ENCODE measurements around the gene SECISBP2. TPM values are rescaled to one million over a fixed set of nuclear protein-coding genes. Genes with fewer than 3 reads are reported as not detected.
"Not testable (repeated sequence)": the region's sequence is repeated elsewhere in the genome, so short reads cannot be mapped to it uniquely, and the experiment has no call there.

The SECISBP2 gene
- total RNA-seq, 2 donors from 2014 or later, result 42.8 to 52.0 TPM

- Mint-ChIP-seq H3K36me3 (peaks cover 8 to 9% of the 10 kb centered on the region in 2 donors), H3K9me3 (no peaks in the 10 kb centered on the region), H3K27ac (no peak overlapping the region)
- no peak for ATAC-seq
- no peak for DNase-seq (ENCODE audit: low spot score in 2 of 2)
These were observed 9.8 kb downstream of the SECISBP2 start for GRCh38 chr9:89328064-89328463.

- H3K27ac Mint-ChIP-seq, result no peak overlapping the region
- no peak for ATAC-seq
- DNase-seq (ENCODE audit: low spot score in 2 of 2), result no peak
- H3K36me3 Mint-ChIP-seq, result peaks cover 20 to 22% of the 10 kb centered on the region in 2 donors
- no peaks in the 10 kb centered on the region for H3K9me3 Mint-ChIP-seq
These were observed 11.6 kb downstream of the SECISBP2 start for GRCh38 chr9:89329917-89330316.

GRCh38 chr9:89330513-89330912, 12.2 kb downstream of the SECISBP2 start:
- H3K9me3 Mint-ChIP-seq, result no peaks in the 10 kb centered on the region
- no peak overlapping the region for H3K27ac Mint-ChIP-seq
- peaks cover 20 to 22% of the 10 kb centered on the region in 2 donors for H3K36me3 Mint-ChIP-seq
- no peak for ATAC-seq
- no peak for DNase-seq (ENCODE audit: low spot score in 2 of 2)

- ATAC-seq (peak; percentile 23 to 66), DNase-seq (ENCODE audit: low spot score in 2 of 2) (no peak)
- Mint-ChIP-seq H3K9me3 (no peaks in the 10 kb centered on the region), H3K36me3 (peaks cover 40 to 46% of the 10 kb centered on the region in 2 donors), H3K27ac (peak overlapping the region in 1 of 2 donors; percentile 22)
These were observed 21.5 kb downstream of the SECISBP2 start for GRCh38 chr9:89339807-89340206.

GRCh38 chr9:89340332-89340731, 22.0 kb downstream of the SECISBP2 start:
- DNase-seq (ENCODE audit: low spot score in 2 of 2) (no peak), ATAC-seq (peak; percentile 93 to 95)
- H3K27ac Mint-ChIP-seq, result peak overlapping the region in 1 of 2 donors; percentile 22
- H3K36me3 Mint-ChIP-seq, result peaks cover 44 to 50% of the 10 kb centered on the region in 2 donors
- H3K9me3 Mint-ChIP-seq, result no peaks in the 10 kb centered on the region

- peaks cover 58 to 60% of the 10 kb centered on the region in 2 donors for H3K36me3 Mint-ChIP-seq
- no peak for DNase-seq (ENCODE audit: low spot score in 2 of 2)
- no peak overlapping the region for H3K27ac Mint-ChIP-seq
- no peak for ATAC-seq
- H3K9me3 Mint-ChIP-seq, result no peaks in the 10 kb centered on the region
These were observed 23.9 kb downstream of the SECISBP2 start for GRCh38 chr9:89342213-89342612.

- no peak overlapping the region for H3K27ac Mint-ChIP-seq
- H3K36me3 Mint-ChIP-seq, result peaks cover 53 to 60% of the 10 kb centered on the region in 2 donors
- no peak for DNase-seq (ENCODE audit: low spot score in 2 of 2)
- H3K9me3 Mint-ChIP-seq, result no peaks in the 10 kb centered on the region
- ATAC-seq, result no peak
These were observed 24.6 kb downstream of the SECISBP2 start for GRCh38 chr9:89342948-89343347.

GRCh38 chr9:89343812-89344211, 25.5 kb downstream of the SECISBP2 start:
- ATAC-seq, result not testable (repeated sequence)

GRCh38 chr9:89345476-89345875, 27.2 kb downstream of the SECISBP2 start:
- ATAC-seq, result peak in 1 of 2 donors; percentile 11

More at GRCh38 chr9:89343812-89344211, 25.5 kb downstream of the SECISBP2 start:
- H3K27ac Mint-ChIP-seq; H3K9me3 Mint-ChIP-seq; DNase-seq (ENCODE audit: low spot score in 2 of 2): not testable (repeated sequence)
- H3K36me3 Mint-ChIP-seq, result peaks cover 53 to 66% of the 10 kb centered on the region in 2 donors

GRCh38 chr9:89346696-89347095, 28.4 kb downstream of the SECISBP2 start:
- Mint-ChIP-seq H3K27ac (peak overlapping the region; percentile 45 to 56), H3K9me3 (no peaks in the 10 kb centered on the region), H3K36me3 (peaks cover 45 to 58% of the 10 kb centered on the region in 2 donors)
- ATAC-seq (no peak), DNase-seq (ENCODE audit: low spot score in 2 of 2) (no peak)

More at GRCh38 chr9:89345476-89345875, 27.2 kb downstream of the SECISBP2 start:
- Mint-ChIP-seq H3K36me3 (peaks cover 50 to 66% of the 10 kb centered on the region in 2 donors), H3K27ac (peak overlapping the region; percentile 45 to 77), H3K9me3 (no peaks in the 10 kb centered on the region)
- no peak for DNase-seq (ENCODE audit: low spot score in 2 of 2)

- Mint-ChIP-seq H3K36me3 (peaks cover 36 to 48% of the 10 kb centered on the region in 2 donors), H3K9me3 (no peaks in the 10 kb centered on the region), H3K27ac (peak overlapping the region in 1 of 2 donors; percentile 38)
- DNase-seq (ENCODE audit: low spot score in 2 of 2) (no peak), ATAC-seq (no peak)
These were observed 29.4 kb downstream of the SECISBP2 start for GRCh38 chr9:89347651-89348050.

GRCh38 chr9:89349607-89350006, 31.3 kb downstream of the SECISBP2 start:
- DNase-seq (ENCODE audit: low spot score in 2 of 2), result no peak
- no peak for ATAC-seq
- H3K9me3 Mint-ChIP-seq, result no peaks in the 10 kb centered on the region
- peak overlapping the region in 1 of 2 donors; percentile 53 for H3K27ac Mint-ChIP-seq
- H3K36me3 Mint-ChIP-seq, result peaks cover 22 to 30% of the 10 kb centered on the region in 2 donors

- DNase-seq (ENCODE audit: low spot score in 2 of 2) (no peak), ATAC-seq (no peak)
- Mint-ChIP-seq H3K27ac (peak overlapping the region in 1 of 2 donors; percentile 1), H3K9me3 (no peaks in the 10 kb centered on the region), H3K36me3 (peaks cover 10 to 16% of the 10 kb centered on the region in 2 donors)
These were observed 32.8 kb downstream of the SECISBP2 start for GRCh38 chr9:89350988-89351557.

- H3K36me3 Mint-ChIP-seq, result peaks cover 4 to 13% of the 10 kb centered on the region in 2 donors
- ATAC-seq (no peak), DNase-seq (ENCODE audit: low spot score in 2 of 2) (no peak)
- H3K9me3 Mint-ChIP-seq, result no peaks in the 10 kb centered on the region
- peak overlapping the region; percentile 1 to 92 for H3K27ac Mint-ChIP-seq
These were observed 33.4 kb downstream of the SECISBP2 start for GRCh38 chr9:89351584-89352300.

- DNase-seq (ENCODE audit: low spot score in 2 of 2) (no peak), ATAC-seq (no peak)
- Mint-ChIP-seq H3K27ac (peak overlapping the region; percentile 1 to 92), H3K9me3 (no peaks in the 10 kb centered on the region), H3K36me3 (peaks cover 7 to 13% of the 10 kb centered on the region in 2 donors)
These were observed 34.2 kb downstream of the SECISBP2 start for GRCh38 chr9:89352451-89352850.

- DNase-seq (ENCODE audit: low spot score in 2 of 2) (no peak), ATAC-seq (no peak)
- peaks cover 12 to 13% of the 10 kb centered on the region in 2 donors for H3K36me3 Mint-ChIP-seq
- H3K27ac Mint-ChIP-seq, result peak overlapping the region; percentile 1 to 92
- no peaks in the 10 kb centered on the region for H3K9me3 Mint-ChIP-seq
These were observed 34.8 kb downstream of the SECISBP2 start for GRCh38 chr9:89352874-89353649.

- Mint-ChIP-seq H3K36me3 (peaks cover 13% of the 10 kb centered on the region in 2 donors), H3K27ac (peak overlapping the region in 1 of 2 donors; percentile 65), H3K9me3 (no peaks in the 10 kb centered on the region)
- no peak for DNase-seq (ENCODE audit: low spot score in 2 of 2)
- ATAC-seq, result no peak
These were observed 35.7 kb downstream of the SECISBP2 start for GRCh38 chr9:89353989-89354388.
